ENCODE data around the gene SPSB4. TPM values are rescaled to one million over a fixed set of nuclear protein-coding genes. Genes with fewer than 3 reads are reported as not detected.

SPSB4 gene
- total and polyA plus RNA-seq, 9 of the 15 experiments (the other 6 are each of a cell fraction or from before 2014, with no cell fraction given): not detected

GRCh38 chr3:141083836-141084649, 32.9 kb downstream of the SPSB4 start:
- H3K9me3 ChIP-seq (replicated peaks; ENCODE audit: control insufficient read depth, insufficient read depth, low read depth, low read length): no peaks in the 10 kb centered on the region
- H3K36me3 ChIP-seq (ENCODE audit: control insufficient read depth, insufficient read depth, low read length): no peaks in the 10 kb centered on the region
- ChIA-PET CTCF (ENCODE audit: low intra/inter-chr PET ratio) (no interaction called here), POLR2A (interaction anchor here (0.7 to 0.9 kb wide), 3 partner anchors 10 to 131 kb away, joined by 3 read pairs; no protein-coding TSS in a partner anchor)
- DNase-seq (ENCODE audit: extremely low read depth in 1 of 4, low spot score in 3 of 4): no peak
- peaks cover 2 to 28% of the 10 kb centered on the region in 2 experiments; a peak in 4 of 5 replicates for H3K27me3 ChIP-seq (ENCODE audit: control insufficient read depth in 2 of 2, insufficient read depth in 2 of 2, low read length in 2 of 2)
- in situ Hi-C loops (cut with MboI) (no loop called here), intact Hi-C loops (cut with micrococcal nuclease) (no loop called here)
- no peak overlapping the region for H3K4me3 ChIP-seq
- BruUV-seq (replicated peaks): no TSS peak
- no peaks in the 10 kb centered on the region for H4K20me1 ChIP-seq (replicated peaks; ENCODE audit: control insufficient read depth, insufficient read depth, low read length)
- no peaks in the 10 kb centered on the region for H3K9me1 ChIP-seq (ENCODE audit: control insufficient read depth, insufficient read depth, low read length)
- H2AFZ ChIP-seq (ENCODE audit: low read depth, low read length): no peak overlapping the region
- H3K27ac ChIP-seq (ENCODE audit: extremely low read depth, low read depth, low read length): no peak overlapping the region
- ATAC-seq: no peak
- peaks cover 0 to 4% of the 10 kb centered on the region in 2 experiments; a peak in 2 of 5 replicates for H3K4me1 ChIP-seq (replicated peaks in 1 of 2; ENCODE audit: control insufficient read depth in 2 of 2, insufficient read depth in 2 of 2, low read length in 2 of 2)
- 2% methylated on average over 12 of the region's 13 CpGs for WGBS (ENCODE audit: insufficient coverage, low coverage, missing lambda C conversion rate)
- no peak for TF ChIP-seq SNRNP70 (optimal IDR thresholded peaks at IDR 0.05; ENCODE audit: low read depth, low read length)
- TF ChIP-seq ZBTB2 (IDR thresholded peaks at IDR 0.05): no peak
- TF ChIP-seq PKNOX1 (IDR thresholded peaks at IDR 0.05): peak; percentile 22; the same call in 1 of the 2 replicates
- no peak for FAIRE-seq
- H3K79me2 ChIP-seq (ENCODE audit: control insufficient read depth, insufficient read depth, low read length): no peaks in the 10 kb centered on the region
- H3K4me2 ChIP-seq (ENCODE audit: insufficient read depth, low read length): no peak overlapping the region
- H3K9ac ChIP-seq (ENCODE audit: insufficient read depth in 1 of 2, low read depth in 2 of 2, low read length in 2 of 2): no peak overlapping the region
